Endothelial cell of umbilical vein (primary cell): ENCODE measurements around the gene MAP4K4. TPM values are rescaled to one million over a fixed set of nuclear protein-coding genes. Genes with fewer than 3 reads are reported as not detected.

Source experiments
- BruUV-seq: library from RNA; stranded (reverse); fragments of 400-500 nt; replicated peaks from 2 replicates; lab custom pipeline; 2021; lab: Mats Ljungman, UMichigan
- CTCF ChIA-PET: fragments of 300-600, 350-600 bp; sonication (Branson Sonifier 250); formaldehyde crosslinking; loops from one replicate; lab custom pipeline; 2021; ENCODE audit warnings: antibody characterized with exemption, inconsistent platforms; lab: Charles Lee
- POLR2A ChIA-PET: fragments of 300-600, 350-600 bp; sonication (Branson Sonifier 250); formaldehyde crosslinking; loops from one replicate; lab custom pipeline; 2021; ENCODE audit warnings: antibody characterized with exemption, inconsistent platforms; lab: Charles Lee
- DNase-seq: peaks from one replicate; pipeline ENCODE4 v3.0.0-alpha.2; 2011; ENCODE audit warnings: low read depth, low spot score
- FAIRE-seq: peaks from 2 replicates; lab custom pipeline; 2011; peaks lifted over from hg19 to GRCh38; lab: Jason Lieb, UNC
- H2AFZ ChIP-seq: 2 replicates; pipeline ENCODE4 v1.6.0; 2012; ENCODE audit warnings: low read depth, low read length, control low read depth, inconsistent platforms
- H3K27ac ChIP-seq: 2 replicates; pipeline ENCODE4 v1.5.1; 2011; ENCODE audit warnings: low read depth, mild to moderate bottlenecking, control low read depth, low read length, moderate library complexity; ENCODE audit not compliant: insufficient read depth
- H3K27me3 ChIP-seq, 2 experiments: 2 replicates each; pipeline versions ENCODE4 v1.6.0 to v1.6.1; 2011; ENCODE audit warnings: low read length in 2 of 2, mixed read lengths in 1 of 2; ENCODE audit not compliant: control insufficient read depth in 2 of 2, insufficient read depth in 2 of 2
- H3K36me3 ChIP-seq, 2 experiments: 2 replicates in 1 of 2; 3 replicates in 1 of 2; pipeline ENCODE4 v1.5.1; 2011; ENCODE audit warnings: low read length in 2 of 2, mild to moderate bottlenecking in 1 of 2, moderate library complexity in 1 of 2; ENCODE audit not compliant: control insufficient read depth in 2 of 2, insufficient read depth in 2 of 2; ENCODE audit errors: extremely low read depth in 1 of 2
- H3K4me1 ChIP-seq: 3 replicates; pipeline ENCODE4 v1.5.1; 2011; ENCODE audit warnings: mild to moderate bottlenecking, low read length; ENCODE audit not compliant: control insufficient read depth, insufficient read depth; ENCODE audit errors: extremely low read depth
- H3K4me2 ChIP-seq: 2 replicates; pipeline ENCODE4 v1.6.1; 2011; ENCODE audit warnings: low read length, control low read depth, mixed read lengths; ENCODE audit not compliant: insufficient read depth
- H3K4me3 ChIP-seq, 3 experiments: fragments of 200-600 bp in 1 of 3; sonication (generic), shearing (Covaris generic) in 1 of 3; replicated peaks in 1 of 3; 2 replicates each; pipeline ENCODE4 v1.5.1; 2011 to 2016; ENCODE audit warnings: control low read depth in 3 of 3, low read length in 3 of 3, mild to moderate bottlenecking in 2 of 3, inconsistent platforms in 1 of 3, low read depth in 1 of 3, moderate library complexity in 1 of 3; ENCODE audit not compliant: insufficient read depth in 1 of 3
- H3K79me2 ChIP-seq: 2 replicates; pipeline ENCODE4 v1.6.0; 2012; ENCODE audit warnings: low read length, inconsistent platforms; ENCODE audit not compliant: control insufficient read depth, insufficient read depth
- H3K9ac ChIP-seq: replicated peaks from 2 replicates; pipeline ENCODE3; 2011; ENCODE audit warnings: low read length, control low read depth; ENCODE audit not compliant: insufficient read depth; ENCODE audit errors: extremely low read depth
- H3K9me1 ChIP-seq: replicated peaks from 3 replicates; pipeline ENCODE4 v1.6.0; 2011; ENCODE audit warnings: mild to moderate bottlenecking, low read length; ENCODE audit not compliant: control insufficient read depth, insufficient read depth; ENCODE audit errors: extremely low read depth
- H3K9me3 ChIP-seq: replicated peaks from 2 replicates; pipeline ENCODE4 v1.5.1; 2012; ENCODE audit warnings: low read length, inconsistent platforms; ENCODE audit not compliant: control insufficient read depth, insufficient read depth
- H4K20me1 ChIP-seq: replicated peaks from 2 replicates; pipeline ENCODE3; 2011; ENCODE audit warnings: mild to moderate bottlenecking, low read length; ENCODE audit not compliant: control insufficient read depth, insufficient read depth; ENCODE audit errors: extremely low read depth
- GATA2 ChIP-seq: IDR thresholded peaks from 2 replicates; pipeline ENCODE4 v1.7.0; 2011; ENCODE audit warnings: low read depth, mild to moderate bottlenecking, moderate library complexity, mixed read lengths, low read length; ENCODE audit not compliant: insufficient read length, insufficient read depth
- JUN ChIP-seq: IDR thresholded peaks from 2 replicates; pipeline ENCODE4 v1.6.1; 2011; ENCODE audit warnings: borderline replicate concordance, low read depth; ENCODE audit not compliant: insufficient read length, insufficient read depth
- MYC ChIP-seq: IDR thresholded peaks from one replicate; pipeline ENCODE4 v1.6.1; 2011; ENCODE audit warnings: mild to moderate bottlenecking, low read depth, low read length
- POLR2A ChIP-seq: IDR thresholded peaks from 2 replicates; pipeline ENCODE4 v1.6.1; 2012; ENCODE audit warnings: low read depth, mild to moderate bottlenecking, control low read depth, low read length
- POLR2AphosphoS5 ChIP-seq: IDR thresholded peaks from 2 replicates; pipeline ENCODE4 v1.6.1; 2012; ENCODE audit warnings: low read depth, mild to moderate bottlenecking, control low read depth, low read length, moderate library complexity; ENCODE audit not compliant: insufficient read depth
- dilution Hi-C: fragments of 300-500 bp; cut with MboI; formaldehyde crosslinking; loops from one replicate; pipeline ENCODE4 v1.15.0; 2019; ENCODE audit warnings: low sequenced_read_pairs; ENCODE audit not compliant: extremely low pct_ligation_motif_present
- intact Hi-C: fragments of 100-400 bp; cut with micrococcal nuclease; formaldehyde crosslinking; loops from one replicate; pipeline ENCODE4 v1.10.0; 2022
- polyA plus RNA-seq, 4 experiments: library from polyadenylated mRNA; depleted of rRNA in 3 of 4; stranded (reverse) in 3 of 4; unstranded in 1 of 4; fragments of >200 nt; gene quantifications; 2 replicates each; pipeline versions ENCODE4 v1.2.1 to v1.2.3, GENCODE V29; 2011 to 2012; ENCODE audit warnings: missing spikeins in 1 of 4
- total RNA-seq: library from RNA; stranded (reverse); gene quantifications from 2 replicates; pipeline ENCODE4 v1.2.3, GENCODE V29; 2021
- TF ChIP-seq, protein P1 (sequence below), 2 donors: IDR thresholded peaks; 1 replicate in 1 of 2; 2 replicates in 1 of 2; pipeline ENCODE4 v1.5.1; 2011; ENCODE audit warnings: low read length in 2 of 2, mild to moderate bottlenecking in 2 of 2, moderate library complexity in 2 of 2, control low read depth in 1 of 2, inconsistent platforms in 1 of 2, low read depth in 1 of 2; ENCODE audit not compliant: insufficient read depth in 1 of 2; ENCODE audit errors: extremely low read depth in 1 of 2
- TF ChIP-seq, protein P2 (sequence below): IDR thresholded peaks from 2 replicates; pipeline ENCODE4 v1.6.1; 2011; ENCODE audit not compliant: insufficient read depth, insufficient read length

MAP4K4 gene
- total and polyA plus RNA-seq, 2 donors (not counting 3 experiments of a cell fraction or from before 2014, with no cell fraction given), result 79.4 to 269 TPM

DNA sequence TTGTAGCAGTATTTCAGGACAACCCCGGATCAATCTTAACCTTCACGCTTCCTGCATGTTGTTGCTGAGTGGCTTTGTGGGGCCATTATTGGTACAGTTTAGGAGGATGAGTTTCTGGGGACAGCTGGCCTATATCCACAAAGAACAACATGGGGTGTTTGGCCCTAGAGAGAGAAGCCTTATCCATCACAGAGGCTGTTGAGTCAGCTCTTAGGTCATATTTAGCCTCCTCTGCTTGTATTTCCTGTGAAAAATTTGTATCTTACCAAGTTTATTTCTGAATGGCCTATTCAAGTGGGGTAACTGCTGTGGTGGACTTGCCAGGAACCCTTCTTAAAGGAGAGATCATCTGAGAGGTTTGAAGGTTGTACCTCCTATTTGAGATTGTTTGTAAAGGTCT, 77.6 kb downstream of the MAP4K4 start:
- TF ChIP-seq POLR2A, result no peak
- TF ChIP-seq POLR2AphosphoS5, result no peak
- no peak for TF ChIP-seq JUN
- TF ChIP-seq, protein P1, sequence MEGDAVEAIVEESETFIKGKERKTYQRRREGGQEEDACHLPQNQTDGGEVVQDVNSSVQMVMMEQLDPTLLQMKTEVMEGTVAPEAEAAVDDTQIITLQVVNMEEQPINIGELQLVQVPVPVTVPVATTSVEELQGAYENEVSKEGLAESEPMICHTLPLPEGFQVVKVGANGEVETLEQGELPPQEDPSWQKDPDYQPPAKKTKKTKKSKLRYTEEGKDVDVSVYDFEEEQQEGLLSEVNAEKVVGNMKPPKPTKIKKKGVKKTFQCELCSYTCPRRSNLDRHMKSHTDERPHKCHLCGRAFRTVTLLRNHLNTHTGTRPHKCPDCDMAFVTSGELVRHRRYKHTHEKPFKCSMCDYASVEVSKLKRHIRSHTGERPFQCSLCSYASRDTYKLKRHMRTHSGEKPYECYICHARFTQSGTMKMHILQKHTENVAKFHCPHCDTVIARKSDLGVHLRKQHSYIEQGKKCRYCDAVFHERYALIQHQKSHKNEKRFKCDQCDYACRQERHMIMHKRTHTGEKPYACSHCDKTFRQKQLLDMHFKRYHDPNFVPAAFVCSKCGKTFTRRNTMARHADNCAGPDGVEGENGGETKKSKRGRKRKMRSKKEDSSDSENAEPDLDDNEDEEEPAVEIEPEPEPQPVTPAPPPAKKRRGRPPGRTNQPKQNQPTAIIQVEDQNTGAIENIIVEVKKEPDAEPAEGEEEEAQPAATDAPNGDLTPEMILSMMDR (IDR thresholded peaks at IDR 0.05; ENCODE audit: extremely low read depth in 1 of 2, insufficient read depth in 1 of 2, low read depth in 1 of 2, low read length in 2 of 2), result no peak
- no peak for TF ChIP-seq MYC
- TF ChIP-seq, protein P2, sequence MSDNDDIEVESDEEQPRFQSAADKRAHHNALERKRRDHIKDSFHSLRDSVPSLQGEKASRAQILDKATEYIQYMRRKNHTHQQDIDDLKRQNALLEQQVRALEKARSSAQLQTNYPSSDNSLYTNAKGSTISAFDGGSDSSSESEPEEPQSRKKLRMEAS, result no peak
- TF ChIP-seq GATA2, result no peak
- H3K79me2 ChIP-seq, result peaks cover 100% of the 10 kb centered on the region
- no peaks in the 10 kb centered on the region for H3K36me3 ChIP-seq
- H3K9ac ChIP-seq, result no peak overlapping the region
- H4K20me1 ChIP-seq, result peaks cover 53% of the 10 kb centered on the region
- H3K27ac ChIP-seq, result no peak overlapping the region
- no peak overlapping the region for H2AFZ ChIP-seq
- DNase-seq (no peak), FAIRE-seq (no peak)
- no peaks in the 10 kb centered on the region for H3K9me3 ChIP-seq
- CTCF ChIA-PET, result interaction anchor here (0.8 to 2.2 kb wide), 2 partner anchors 8 to 83 kb away, joined by 3 to 7 read pairs; no protein-coding TSS in a partner anchor
- no peaks in the 10 kb centered on the region for H3K9me1 ChIP-seq
- intact Hi-C loops, result no loop called here
- dilution Hi-C loops, result no loop called here
- no peaks in the 10 kb centered on the region for H3K27me3 ChIP-seq
- POLR2A ChIA-PET, result no interaction called here
- H3K4me3 ChIP-seq, result no peak overlapping the region
- no peak overlapping the region for H3K4me2 ChIP-seq
- peaks cover 37% of the 10 kb centered on the region for H3K4me1 ChIP-seq
- BruUV-seq, result no TSS peak
